CD4-positive, alpha-beta T cell treated with Interleukin-15 for 1 hour (primary cell): ENCODE measurements around the gene CD164L2.
A peak's percentile ranks its signal among the peaks of the same experiment; 100 is the strongest.
"Not testable (repeated sequence)": the region's sequence is repeated elsewhere in the genome, so short reads cannot be mapped to it uniquely, and the experiment has no call there.

ENCODE experiments used
- DNase-seq: peaks from one replicate; pipeline ENCODE4 v3.0.0-alpha.2; 2020

CD164L2 gene

GRCh38 chr1:27383039-27383605 is at the start of gene CD164L2:
CD164L2 (minus strand) TSS chr1:27383333; CDS start chr1:27383239, 94 bp downstream.
- DNase-seq, result peak; percentile 25

DNA sequence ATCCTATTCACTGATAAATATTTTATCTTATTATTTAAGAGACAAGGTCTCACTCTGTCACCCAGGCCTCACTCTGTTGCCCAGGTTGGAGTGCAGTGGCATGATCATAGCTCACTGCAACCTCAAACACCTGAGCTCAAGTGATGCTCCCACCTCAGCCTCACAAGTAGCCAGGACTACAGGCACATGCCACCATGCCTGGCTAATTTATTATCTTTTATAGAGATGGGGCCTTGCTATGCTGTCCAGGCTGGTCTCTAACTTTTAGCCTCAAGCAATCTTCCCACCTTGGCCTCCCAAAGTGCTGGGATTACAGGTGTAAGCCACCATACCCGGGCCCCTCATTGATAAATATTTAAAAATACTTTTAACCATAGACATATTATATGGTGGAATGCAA is 49.6 kb upstream of the CD164L2 start:
- DNase-seq, result not testable (repeated sequence)

GRCh38 chr1:27431601-27431940 is 48.4 kb upstream of the CD164L2 start:
- no peak for DNase-seq

GRCh38 chr1:27430903-27431600 is 47.9 kb upstream of the CD164L2 start:
- peak; percentile 30 for DNase-seq

DNA sequence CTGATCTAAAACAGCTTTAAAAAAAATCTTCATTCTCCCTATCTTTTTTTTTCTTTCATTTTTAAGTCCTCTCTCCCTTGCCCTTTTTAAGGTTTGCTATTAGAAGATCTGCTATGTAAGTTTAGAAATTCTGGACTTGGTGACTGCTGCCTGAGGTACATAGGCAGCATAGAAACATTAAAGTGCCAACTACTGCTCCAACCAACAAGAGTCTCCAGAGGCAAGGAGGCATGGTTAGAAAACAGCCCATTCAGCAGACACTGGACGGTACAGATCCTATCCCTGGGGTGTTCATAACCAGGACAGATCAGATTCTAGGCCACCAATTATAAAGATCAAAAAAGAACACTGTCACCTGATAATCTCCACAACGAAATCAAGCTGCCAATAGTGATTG is 45.9 kb upstream of the CD164L2 start:
- no peak for DNase-seq

DNA sequence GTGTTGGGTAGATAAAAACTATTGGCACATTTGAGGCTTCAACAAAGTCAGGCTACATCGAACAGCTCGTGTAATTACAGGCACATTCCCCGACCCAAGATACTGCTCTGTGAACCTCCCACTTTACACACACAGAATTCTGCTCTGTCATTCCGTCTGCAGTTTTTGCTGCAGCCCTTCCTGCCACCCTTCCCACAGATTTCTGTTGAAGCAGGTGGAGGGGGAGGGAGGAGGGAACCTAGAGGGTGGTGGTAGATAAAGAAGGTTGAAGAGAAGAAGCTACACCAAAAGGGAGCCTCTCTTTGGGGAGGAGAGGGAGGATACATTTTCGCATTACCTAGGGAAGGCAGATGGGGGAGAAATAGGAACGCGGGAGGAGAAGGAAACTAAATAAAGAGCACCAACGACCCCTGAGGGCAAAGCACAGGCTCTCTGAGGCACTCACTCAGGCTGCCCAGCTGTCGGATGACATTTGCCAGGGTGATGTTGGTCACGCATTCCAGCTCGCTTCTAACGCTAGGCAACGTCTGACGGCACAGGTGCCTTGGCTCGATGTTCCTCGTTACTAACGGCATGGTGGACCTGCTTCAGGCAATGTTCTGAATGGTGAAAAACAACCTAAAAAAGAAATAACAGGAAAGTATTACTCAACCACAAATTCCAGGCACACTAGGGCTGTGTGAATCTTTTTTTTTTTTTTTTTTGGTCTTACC is 45.3 kb upstream of the CD164L2 start:
- DNase-seq, result no peak

GRCh38 chr1:27427816-27428315 is 44.7 kb upstream of the CD164L2 start:
- DNase-seq, result no peak

GRCh38 chr1:27427329-27427728 is 44.2 kb upstream of the CD164L2 start:
- DNase-seq, result no peak

- no peak for DNase-seq
Measured at GRCh38 chr1:27423709-27424108, 40.6 kb upstream of the CD164L2 start.

- peak; percentile 31 for DNase-seq
Measured at GRCh38 chr1:27418326-27419185, 35.4 kb upstream of the CD164L2 start.

- DNase-seq, result no peak
Measured at GRCh38 chr1:27417713-27418112, 34.6 kb upstream of the CD164L2 start.

- peak; percentile 69 for DNase-seq
Measured at GRCh38 chr1:27416387-27417111, 33.4 kb upstream of the CD164L2 start.

DNA sequence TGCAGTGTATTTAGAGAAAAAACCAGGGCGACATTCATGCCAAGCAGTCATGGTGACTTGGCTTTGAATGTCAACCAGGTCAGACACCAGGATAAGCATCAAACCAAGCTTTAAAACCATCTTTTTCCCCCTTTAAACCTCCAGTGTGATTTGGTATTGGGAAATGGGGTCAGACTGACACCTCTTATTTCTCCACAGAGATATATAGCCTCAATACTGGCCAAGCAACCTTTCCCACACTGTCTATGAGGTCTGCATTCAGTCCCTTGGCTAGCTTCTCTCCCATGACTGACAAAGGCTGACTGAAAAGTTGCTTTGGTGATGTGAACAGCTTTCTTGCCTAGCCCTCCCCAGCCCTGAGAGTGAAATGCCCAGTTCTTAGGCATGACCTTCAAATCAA is 31.0 kb upstream of the CD164L2 start:
- no peak for DNase-seq

- DNase-seq, result no peak
Measured at GRCh38 chr1:27413004-27413403, 29.9 kb upstream of the CD164L2 start.

- DNase-seq, result no peak
Measured at GRCh38 chr1:27412502-27412901, 29.4 kb upstream of the CD164L2 start.

DNA sequence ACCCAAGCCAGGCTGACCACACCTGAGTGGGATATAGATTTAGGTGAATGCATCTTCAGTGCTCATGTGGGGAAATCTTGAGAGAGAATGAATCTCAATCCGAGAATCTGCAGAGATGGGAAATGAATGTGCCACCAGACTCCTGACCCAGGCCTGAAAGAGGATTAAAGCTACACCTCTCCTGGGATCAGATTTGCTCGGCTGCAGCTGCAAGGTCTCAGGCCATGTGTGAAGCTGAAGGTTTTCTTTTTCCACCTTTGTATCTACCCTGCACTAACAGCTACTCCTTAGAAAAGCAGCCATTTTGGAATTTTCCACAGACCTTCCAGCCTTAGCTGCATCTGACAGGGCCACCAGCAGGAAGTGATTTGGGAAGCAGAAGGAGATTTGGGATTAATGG is 27.6 kb upstream of the CD164L2 start:
- no peak for DNase-seq

GRCh38 chr1:27409669-27410068 is 26.5 kb upstream of the CD164L2 start:
- DNase-seq, result no peak

DNA sequence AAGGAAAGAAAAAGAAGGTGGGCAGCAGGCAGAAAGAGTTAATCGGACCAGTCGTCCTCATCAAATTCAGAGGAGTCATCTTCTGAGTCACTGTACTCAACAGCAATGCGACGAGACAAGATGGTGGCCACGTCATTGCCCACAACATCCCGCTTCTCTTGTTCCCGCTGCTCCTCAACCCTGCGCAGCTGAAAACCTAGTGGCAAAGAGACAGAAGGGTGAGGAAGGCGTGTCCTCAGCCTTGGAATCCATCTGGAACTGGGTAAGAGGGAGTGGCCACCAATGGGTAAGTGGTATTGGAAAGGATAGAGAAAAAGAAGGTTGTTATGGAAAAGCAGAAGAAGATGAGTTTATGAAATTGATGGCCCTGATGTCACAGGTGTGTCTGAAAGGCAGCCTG is 25.0 kb upstream of the CD164L2 start:
- no peak for DNase-seq

DNA sequence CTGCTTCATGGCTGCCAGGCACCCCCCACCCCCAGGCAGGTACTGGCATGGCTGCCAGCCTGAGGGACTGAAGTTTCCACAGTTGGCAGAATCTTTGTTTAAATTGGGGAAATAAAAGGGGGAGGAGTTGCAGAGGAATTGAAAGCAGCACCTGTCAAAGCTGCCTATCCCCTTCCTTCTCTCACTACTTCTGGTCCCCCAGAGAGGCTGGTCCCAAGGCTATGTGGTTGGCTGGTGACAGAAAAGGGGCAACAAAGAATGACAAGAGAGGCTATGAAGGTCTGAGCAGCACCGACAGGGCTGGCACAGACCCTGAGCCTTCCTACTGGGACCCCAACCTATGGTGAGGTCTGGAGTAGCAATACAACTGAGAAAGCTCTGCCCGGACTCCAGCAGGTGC is 23.7 kb upstream of the CD164L2 start:
- DNase-seq, result not testable (repeated sequence)

DNA sequence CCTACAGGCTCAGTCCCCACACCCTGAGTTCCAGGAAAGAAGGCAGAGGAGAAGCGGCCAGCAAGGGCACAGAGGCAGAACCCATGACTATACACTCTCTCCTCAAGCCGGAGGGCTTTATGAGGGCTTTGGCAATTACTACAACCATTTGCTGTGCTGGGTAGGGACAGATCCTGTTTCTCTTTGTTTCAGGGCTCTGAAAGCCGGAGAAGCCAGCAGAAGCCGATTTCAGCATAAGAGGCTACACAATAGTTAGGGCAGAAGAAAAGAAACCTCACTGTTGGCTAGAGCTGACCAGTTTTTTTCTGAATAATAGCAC is 23.2 kb upstream of the CD164L2 start:
- DNase-seq, result no peak

GRCh38 chr1:27405598-27406361 is 22.6 kb upstream of the CD164L2 start:
- not testable (repeated sequence) for DNase-seq

GRCh38 chr1:27405074-27405473 is 21.9 kb upstream of the CD164L2 start:
- DNase-seq, result no peak
